Mesothelial cell of epicardium (in vitro differentiated cells): ENCODE measurements around the gene ATG3. TPM values are rescaled to one million over a fixed set of nuclear protein-coding genes. Genes with fewer than 3 reads are reported as not detected.

ENCODE experiments used
- DNase-seq, 2 experiments: peaks; one replicate each; pipeline ENCODE4 v3.0.0; 2021; ENCODE audit warnings: low spot score in 2 of 2; ENCODE audit not compliant: unreplicated experiment in 2 of 2
- H3K27ac Mint-ChIP-seq: 2 replicates; pipeline ENCODE4 v1.8.0; 2021; ENCODE audit warnings: mixed read lengths
- H3K27me3 Mint-ChIP-seq: 2 replicates; pipeline ENCODE4 v1.8.0; 2021; ENCODE audit warnings: low read depth, mixed read lengths
- H3K36me3 Mint-ChIP-seq: 2 replicates; pipeline ENCODE4 v1.8.0; 2021; ENCODE audit warnings: mixed read lengths
- H3K4me1 Mint-ChIP-seq: 2 replicates; pipeline ENCODE4 v1.8.0; 2021; ENCODE audit warnings: mixed read lengths
- H3K4me3 Mint-ChIP-seq: 2 replicates; pipeline ENCODE4 v1.8.0; 2021; ENCODE audit warnings: mild to moderate bottlenecking, moderate library complexity, mixed read lengths
- H3K9me3 Mint-ChIP-seq: 2 replicates; pipeline ENCODE4 v1.8.0; 2021; ENCODE audit warnings: mixed read lengths
- CTCF ChIP-seq: fragments of 200-600 bp; sonication (generic); IDR thresholded peaks from one replicate; pipeline ENCODE4 v1.5.0; 2021; ENCODE audit warnings: antibody characterized with exemption; ENCODE audit not compliant: unreplicated experiment
- total RNA-seq: library from RNA; stranded (reverse); gene quantifications from 3 replicates; pipeline ENCODE4 v1.2.1, GENCODE V29; 2021

Gene ATG3
- total RNA-seq, 1 donor from 2014 or later, result 25.9 TPM

GRCh38 chr3:112514527-112515128 is 47.1 kb downstream of the ATG3 start:
- peaks cover 7% of the 10 kb centered on the region for H3K36me3 Mint-ChIP-seq
- no peaks in the 10 kb centered on the region for H3K4me1 Mint-ChIP-seq
- no peak for TF ChIP-seq CTCF
- no peaks in the 10 kb centered on the region for H3K27me3 Mint-ChIP-seq
- H3K9me3 Mint-ChIP-seq, result peaks cover 18% of the 10 kb centered on the region
- no peak for DNase-seq
- H3K4me3 Mint-ChIP-seq, result no peak overlapping the region
- H3K27ac Mint-ChIP-seq, result no peak overlapping the region

- Mint-ChIP-seq H3K27me3 (no peaks in the 10 kb centered on the region), H3K4me1 (no peaks in the 10 kb centered on the region), H3K27ac (no peak overlapping the region), H3K9me3 (peaks cover 18% of the 10 kb centered on the region), H3K36me3 (peaks cover 7% of the 10 kb centered on the region), H3K4me3 (no peak overlapping the region)
- DNase-seq, result no peak
- TF ChIP-seq CTCF, result no peak
Measured at GRCh38 chr3:112512320-112512719, 49.4 kb downstream of the ATG3 start.

- DNase-seq, result no peak
- Mint-ChIP-seq H3K9me3 (peaks cover 18% of the 10 kb centered on the region), H3K27me3 (no peaks in the 10 kb centered on the region), H3K4me3 (no peak overlapping the region), H3K4me1 (no peaks in the 10 kb centered on the region), H3K27ac (no peak overlapping the region), H3K36me3 (peaks cover 7% of the 10 kb centered on the region)
- no peak for TF ChIP-seq CTCF
Measured at GRCh38 chr3:112508860-112509259, 52.9 kb downstream of the ATG3 start.

GRCh38 chr3:112508261-112508660 is 53.5 kb downstream of the ATG3 start:
- Mint-ChIP-seq H3K27ac (no peak overlapping the region), H3K36me3 (peaks cover 7% of the 10 kb centered on the region), H3K9me3 (peaks cover 18% of the 10 kb centered on the region), H3K27me3 (no peaks in the 10 kb centered on the region), H3K4me1 (no peaks in the 10 kb centered on the region), H3K4me3 (no peak overlapping the region)
- no peak for DNase-seq
- TF ChIP-seq CTCF, result no peak

- DNase-seq, result no peak
- Mint-ChIP-seq H3K27me3 (no peaks in the 10 kb centered on the region), H3K4me1 (no peaks in the 10 kb centered on the region), H3K4me3 (no peak overlapping the region), H3K27ac (no peak overlapping the region), H3K36me3 (no peaks in the 10 kb centered on the region), H3K9me3 (peaks cover 8% of the 10 kb centered on the region)
- no peak for TF ChIP-seq CTCF
Measured at GRCh38 chr3:112505907-112506306, 55.9 kb downstream of the ATG3 start.

- TF ChIP-seq CTCF, result no peak
- Mint-ChIP-seq H3K4me3 (no peak overlapping the region), H3K4me1 (no peaks in the 10 kb centered on the region), H3K36me3 (no peaks in the 10 kb centered on the region), H3K9me3 (no peaks in the 10 kb centered on the region), H3K27ac (no peak overlapping the region), H3K27me3 (no peaks in the 10 kb centered on the region)
- no peak for DNase-seq
Measured at GRCh38 chr3:112504123-112504522, 57.6 kb downstream of the ATG3 start.
